GM10266 (cell line): ENCODE measurements around the gene KIAA0319L.

Source experiments
- DNase-seq: peaks from one replicate; pipeline ENCODE4 v3.0.0; 2012; ENCODE audit errors: extremely low spot score
- TF ChIP-seq, protein P1 (sequence below): IDR thresholded peaks from 2 replicates; pipeline ENCODE4 v1.5.1; 2012; ENCODE audit warnings: mild to moderate bottlenecking, low read depth; ENCODE audit not compliant: control insufficient read depth, insufficient read depth; ENCODE audit errors: missing control alignments

Gene KIAA0319L

DNA sequence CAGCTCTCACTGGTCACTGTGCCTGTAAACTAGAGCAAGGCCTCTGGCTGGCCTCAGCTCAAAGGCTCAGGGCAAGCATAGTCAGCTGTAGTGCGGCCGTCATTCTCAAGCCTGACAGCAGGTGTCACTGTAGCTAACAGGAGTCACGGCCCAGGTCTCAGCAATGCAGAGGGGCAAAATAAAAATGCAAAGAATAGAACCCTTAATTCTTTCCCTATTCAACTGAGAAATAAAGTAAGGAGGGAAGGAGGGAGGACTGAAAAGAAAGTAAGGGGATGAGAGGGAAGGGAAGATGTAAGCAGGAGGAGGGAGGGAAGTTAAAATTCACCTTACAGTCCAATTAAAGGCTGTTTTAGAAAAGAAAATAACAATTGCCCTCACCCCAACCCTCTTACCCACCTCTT, 106.1 kb downstream of the KIAA0319L start:
- DNase-seq: peak; percentile 65
- TF ChIP-seq, protein P1, sequence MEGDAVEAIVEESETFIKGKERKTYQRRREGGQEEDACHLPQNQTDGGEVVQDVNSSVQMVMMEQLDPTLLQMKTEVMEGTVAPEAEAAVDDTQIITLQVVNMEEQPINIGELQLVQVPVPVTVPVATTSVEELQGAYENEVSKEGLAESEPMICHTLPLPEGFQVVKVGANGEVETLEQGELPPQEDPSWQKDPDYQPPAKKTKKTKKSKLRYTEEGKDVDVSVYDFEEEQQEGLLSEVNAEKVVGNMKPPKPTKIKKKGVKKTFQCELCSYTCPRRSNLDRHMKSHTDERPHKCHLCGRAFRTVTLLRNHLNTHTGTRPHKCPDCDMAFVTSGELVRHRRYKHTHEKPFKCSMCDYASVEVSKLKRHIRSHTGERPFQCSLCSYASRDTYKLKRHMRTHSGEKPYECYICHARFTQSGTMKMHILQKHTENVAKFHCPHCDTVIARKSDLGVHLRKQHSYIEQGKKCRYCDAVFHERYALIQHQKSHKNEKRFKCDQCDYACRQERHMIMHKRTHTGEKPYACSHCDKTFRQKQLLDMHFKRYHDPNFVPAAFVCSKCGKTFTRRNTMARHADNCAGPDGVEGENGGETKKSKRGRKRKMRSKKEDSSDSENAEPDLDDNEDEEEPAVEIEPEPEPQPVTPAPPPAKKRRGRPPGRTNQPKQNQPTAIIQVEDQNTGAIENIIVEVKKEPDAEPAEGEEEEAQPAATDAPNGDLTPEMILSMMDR: peak; percentile 90

DNA sequence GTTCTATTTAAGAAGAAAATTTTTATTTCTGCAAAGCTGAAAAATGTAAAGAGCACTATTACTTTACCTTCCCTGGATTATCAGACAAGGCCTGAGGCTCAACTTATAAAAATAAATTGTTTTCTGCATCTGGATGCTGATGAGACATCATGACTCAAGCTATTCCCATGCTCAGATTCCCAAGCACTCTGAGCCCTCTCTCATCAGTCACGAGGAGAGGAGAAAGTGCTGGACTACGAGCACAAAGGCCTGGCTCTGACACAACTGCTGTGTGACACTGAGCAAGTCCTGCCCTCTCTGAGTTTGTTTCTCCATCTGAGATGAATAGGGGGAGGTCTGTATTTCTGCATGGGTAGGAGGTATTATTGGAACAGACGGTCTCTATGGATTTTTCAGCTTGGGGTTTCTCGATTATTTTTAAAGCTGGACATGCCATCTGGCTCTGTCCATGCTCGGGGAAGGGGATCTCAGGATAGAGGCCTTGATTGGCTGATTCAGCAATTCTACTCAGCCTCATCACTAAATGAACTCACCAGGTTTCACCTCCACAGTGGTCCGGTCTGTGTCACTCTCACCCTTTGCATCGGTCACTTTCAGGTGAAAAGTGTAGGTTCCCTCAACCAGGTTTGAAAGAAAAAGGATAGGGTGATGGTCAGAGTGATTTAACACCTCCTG, 107.7 kb downstream of the KIAA0319L start:
- TF ChIP-seq, protein P1: no peak

DNA sequence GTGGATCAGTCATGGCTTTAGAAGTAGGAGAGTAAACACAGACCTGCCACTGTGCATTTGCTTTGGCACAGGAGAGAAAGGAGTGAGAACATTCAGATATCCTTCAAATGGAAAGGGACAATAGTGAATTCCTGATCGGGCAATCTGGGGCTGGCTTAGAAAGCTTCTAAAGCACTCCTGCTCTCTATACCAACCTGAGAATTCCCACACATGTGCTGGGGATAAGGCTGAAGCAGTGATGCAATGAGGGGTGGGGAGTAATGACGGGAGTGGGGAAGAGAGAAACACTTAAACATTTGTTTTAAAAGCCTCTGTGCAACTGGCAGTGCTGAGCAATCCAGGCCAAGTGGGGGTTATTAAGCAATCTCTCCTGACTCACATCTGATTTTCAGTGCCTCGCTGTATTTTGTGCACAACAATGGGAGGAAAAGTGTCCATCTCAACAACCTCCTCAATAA, 108.8 kb downstream of the KIAA0319L start:
- TF ChIP-seq, protein P1: no peak
- DNase-seq: no peak

More for the DNA sequence above, 107.7 kb downstream of the KIAA0319L start:
- no peak for DNase-seq

DNA sequence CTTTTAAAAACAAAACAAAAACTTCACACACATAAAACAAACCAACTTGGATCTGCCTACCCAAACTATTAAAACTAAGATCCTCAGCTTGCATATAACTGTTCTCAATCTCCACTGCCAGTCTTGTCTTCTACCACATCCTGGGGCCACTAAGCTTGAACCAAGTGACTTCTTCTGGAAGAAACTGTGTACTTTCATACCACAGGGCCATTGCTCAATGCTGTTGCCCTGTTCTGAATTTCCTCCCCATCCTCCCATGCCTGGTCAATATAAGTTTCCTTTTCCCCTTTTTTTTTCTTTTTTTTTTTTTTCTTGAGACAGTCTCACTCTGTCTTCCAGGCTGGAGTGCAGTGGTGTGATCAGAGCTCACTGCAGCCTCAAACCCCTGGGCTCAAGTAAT, 109.9 kb downstream of the KIAA0319L start:
- TF ChIP-seq, protein P1: no peak
- DNase-seq: no peak

DNA sequence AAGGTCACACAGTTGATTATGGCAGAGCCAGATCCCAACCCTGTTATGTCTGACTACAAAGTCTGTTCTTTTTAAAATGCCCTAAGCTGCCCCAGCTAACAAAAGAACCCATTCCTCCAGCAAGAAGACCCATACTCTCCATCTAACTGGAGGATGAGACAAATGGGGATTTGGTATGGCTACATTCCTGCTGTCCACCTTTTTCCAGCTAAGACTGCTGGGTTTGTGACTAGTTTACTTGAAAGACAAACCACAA, 112.8 kb downstream of the KIAA0319L start:
- DNase-seq: no peak
- TF ChIP-seq, protein P1: no peak

DNA sequence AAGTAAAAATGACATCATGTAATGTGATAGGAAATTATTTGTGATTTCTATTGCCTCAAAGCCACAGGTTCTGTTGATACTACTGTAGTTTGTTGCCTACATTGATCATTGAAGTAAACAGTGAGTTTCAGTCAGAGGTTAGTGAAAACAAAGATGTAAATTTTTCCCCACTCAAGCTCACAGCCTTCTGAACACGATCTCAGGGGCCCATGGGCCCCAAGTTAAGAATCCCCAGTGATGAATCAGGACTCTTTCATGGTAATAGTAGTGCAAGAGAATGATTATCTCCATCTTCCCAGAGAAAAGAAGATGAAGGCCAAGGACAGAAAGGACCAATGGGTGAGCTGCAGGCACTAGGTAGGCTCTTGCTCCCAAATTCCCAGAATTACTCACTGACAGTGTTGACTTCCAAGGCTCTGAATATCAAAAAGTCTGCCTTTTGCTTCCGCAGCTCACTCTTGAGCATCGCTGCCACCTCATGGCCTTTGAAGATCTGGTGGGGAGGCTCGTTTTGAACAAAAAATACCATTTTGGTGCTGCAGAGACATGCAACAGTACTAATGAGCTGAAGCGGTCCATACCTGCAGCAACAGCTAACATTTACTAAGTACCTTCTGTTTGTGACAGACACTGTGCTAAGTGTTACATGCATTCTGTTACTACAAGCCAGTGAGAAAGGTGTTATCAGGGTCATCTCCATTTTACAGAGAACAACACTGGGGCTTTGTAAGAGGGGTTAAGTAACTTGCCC, 113.3 kb downstream of the KIAA0319L start:
- TF ChIP-seq, protein P1: peak; percentile 30
- no peak for DNase-seq

DNA sequence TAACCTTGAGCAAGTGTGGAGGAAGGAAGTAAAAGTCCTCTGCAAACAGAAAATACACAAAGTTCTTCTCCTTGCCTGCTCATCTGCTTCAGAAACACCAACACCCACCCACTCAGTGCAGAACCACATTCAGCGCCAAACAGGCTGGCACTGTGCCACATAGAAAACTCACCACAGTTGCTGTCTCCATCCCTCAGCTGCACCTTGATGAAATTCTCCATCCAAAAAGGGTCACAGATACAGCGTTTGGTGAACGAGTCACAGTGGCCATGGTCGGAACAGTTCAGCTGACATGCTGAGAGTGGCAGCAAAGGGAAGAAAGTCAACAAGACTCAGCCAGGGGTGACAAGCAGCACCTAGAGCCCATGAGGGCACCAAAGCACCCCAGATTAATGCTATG, 114.5 kb downstream of the KIAA0319L start:
- TF ChIP-seq, protein P1: no peak
- DNase-seq: no peak
